Measurements from ENCODE around the gene IL4.
"Not testable (repeated sequence)": the region's sequence is repeated elsewhere in the genome, so short reads cannot be mapped to it uniquely, and the experiment has no call there.

Gene IL4

GRCh38 chr5:132674671-132675506 is 1.1 kb downstream of the IL4 start:
- DNase-seq (ENCODE audit: low spot score), result no peak

- no peak for DNase-seq (ENCODE audit: low spot score)
These were observed 2.3 kb downstream of the IL4 start for GRCh38 chr5:132675936-132676689.

DNA sequence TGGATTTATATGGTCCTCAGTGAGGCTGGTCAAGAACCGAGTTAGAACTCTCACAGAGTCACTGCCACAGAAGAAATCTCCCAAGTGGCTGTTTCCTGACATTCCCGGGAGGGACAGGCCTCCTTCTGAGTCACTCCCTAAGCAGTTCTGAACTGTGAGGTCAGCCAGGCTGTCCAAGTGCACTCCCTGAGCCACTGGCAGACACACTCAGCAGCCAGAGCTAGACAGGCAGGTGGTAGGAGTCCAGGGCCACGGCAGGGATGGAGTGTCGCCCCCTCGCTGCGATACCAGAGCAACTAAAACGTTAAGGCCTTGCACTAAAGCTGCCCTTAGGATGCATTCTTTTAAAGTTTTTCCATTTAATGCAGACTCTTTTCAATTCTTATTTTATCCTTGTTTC is 3.4 kb downstream of the IL4 start:
- DNase-seq (ENCODE audit: low spot score), result peak; percentile 81

DNA sequence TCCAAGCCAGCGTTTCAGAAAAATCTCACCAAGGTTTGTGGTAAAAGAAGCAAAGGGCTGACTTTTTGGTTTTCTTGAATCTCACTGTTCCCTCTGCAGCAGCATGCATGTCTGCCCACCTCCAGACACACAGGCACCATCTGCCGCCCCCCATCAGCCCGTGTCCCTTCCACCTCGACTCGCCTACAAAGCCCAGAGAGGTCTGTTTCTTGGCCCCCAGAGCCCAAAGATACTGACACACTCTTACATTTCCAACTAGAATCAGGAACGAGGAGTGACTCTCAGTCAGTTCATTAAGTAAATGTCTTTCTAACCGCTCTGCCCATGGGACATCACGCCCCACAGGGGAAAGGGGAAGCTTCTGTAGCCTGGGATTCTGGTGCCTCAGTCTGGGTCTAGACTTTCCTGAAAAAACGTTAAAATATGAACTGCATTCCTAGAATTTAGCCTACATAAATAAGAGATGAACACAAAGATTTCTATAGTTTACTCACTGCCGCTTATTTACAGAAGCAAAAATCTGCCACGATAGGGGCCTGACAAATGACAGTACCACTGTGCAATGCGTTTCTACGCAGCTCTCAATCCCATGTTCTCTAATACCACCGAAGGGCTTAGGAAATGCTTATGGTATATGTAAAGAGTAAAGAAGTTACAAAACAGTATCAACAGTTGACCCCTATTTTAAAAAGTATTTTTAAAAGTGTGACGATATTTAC is 4.1 kb downstream of the IL4 start:
- no peak for DNase-seq (ENCODE audit: low spot score)

DNA sequence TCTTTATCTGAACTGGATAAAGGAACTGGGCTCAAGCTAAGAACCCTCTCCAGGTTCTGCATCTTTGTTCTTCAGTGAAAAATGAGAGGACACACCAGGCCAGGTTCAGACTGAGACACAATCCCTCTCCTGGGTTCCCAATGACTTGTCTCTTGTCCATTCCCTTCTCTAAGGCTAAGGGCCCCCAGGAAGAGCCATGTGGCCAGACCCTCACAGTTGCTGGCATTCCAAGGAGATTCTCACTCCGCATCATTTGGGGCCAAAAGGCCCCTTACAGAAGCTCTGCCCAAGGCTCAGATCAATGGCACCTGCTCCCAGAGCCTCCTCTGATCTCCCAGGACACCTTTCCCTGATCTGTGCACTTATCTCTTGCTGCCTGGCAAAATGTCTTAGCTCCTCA is 4.9 kb downstream of the IL4 start:
- no peak for DNase-seq (ENCODE audit: low spot score)

- no peak for DNase-seq (ENCODE audit: low spot score)
These were observed 5.4 kb downstream of the IL4 start for GRCh38 chr5:132679166-132679565.

DNA sequence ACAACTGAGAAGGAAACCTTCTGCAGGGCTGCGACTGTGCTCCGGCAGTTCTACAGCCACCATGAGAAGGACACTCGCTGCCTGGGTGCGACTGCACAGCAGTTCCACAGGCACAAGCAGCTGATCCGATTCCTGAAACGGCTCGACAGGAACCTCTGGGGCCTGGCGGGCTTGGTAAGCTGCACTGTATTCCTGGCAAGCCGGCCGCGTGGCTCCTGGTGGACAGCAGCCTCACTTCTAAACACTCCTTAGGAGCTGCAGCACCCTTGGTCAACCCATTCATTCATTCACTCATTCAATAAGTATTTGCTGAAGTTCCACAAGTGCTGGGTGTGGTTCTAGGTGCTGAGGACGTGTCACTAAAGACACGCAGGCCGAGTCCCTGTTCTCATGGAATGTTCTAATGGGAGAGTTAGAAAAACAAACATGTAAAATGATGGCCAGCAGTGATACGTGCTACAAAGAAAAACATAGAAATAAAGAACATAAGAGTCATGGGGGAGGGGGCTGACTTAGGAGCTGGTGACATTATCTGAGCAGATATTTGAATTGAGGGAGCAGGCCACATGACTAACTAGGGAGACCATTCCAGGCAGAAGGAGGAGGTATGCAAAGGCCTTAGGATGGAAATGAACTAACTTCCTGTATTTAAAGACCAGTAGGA is 6.1 kb downstream of the IL4 start:
- no peak for DNase-seq (ENCODE audit: low spot score)

DNA sequence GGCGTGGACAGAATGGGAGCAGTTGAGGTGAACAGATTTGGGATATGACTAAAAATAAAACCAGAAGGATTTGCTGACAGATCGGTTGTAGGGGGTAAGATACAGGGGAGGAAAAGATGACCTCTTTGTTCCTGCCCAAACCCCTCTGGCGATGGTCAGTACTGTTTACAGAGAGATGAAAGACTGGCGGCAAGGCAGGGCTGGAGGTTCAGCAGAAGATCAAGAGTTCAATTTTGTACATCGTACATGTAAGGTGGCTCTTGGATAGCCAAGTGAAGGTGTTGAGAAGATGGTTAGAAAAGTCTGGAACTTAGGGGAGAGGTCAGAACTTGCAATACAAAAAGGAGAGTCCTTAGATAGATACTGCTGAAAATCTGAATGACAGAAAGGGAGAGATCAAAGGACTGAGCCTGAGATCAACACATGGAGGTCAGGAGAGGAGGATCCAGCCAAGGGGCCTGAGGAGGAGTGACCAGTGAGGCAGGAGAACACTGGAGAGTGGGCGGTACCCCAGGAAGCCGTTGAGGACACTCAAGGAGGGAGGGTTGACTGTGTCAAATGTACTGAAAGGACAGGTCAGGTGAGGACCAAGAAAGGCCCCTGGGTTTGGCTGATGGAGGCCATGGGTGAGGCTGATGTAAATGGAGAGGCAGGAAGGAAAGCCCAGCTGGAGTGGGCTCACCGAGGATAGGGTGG is 7.1 kb downstream of the IL4 start:
- no peak for DNase-seq (ENCODE audit: low spot score)

GRCh38 chr5:132681476-132681831 is 7.7 kb downstream of the IL4 start:
- DNase-seq (ENCODE audit: low spot score), result no peak

DNA sequence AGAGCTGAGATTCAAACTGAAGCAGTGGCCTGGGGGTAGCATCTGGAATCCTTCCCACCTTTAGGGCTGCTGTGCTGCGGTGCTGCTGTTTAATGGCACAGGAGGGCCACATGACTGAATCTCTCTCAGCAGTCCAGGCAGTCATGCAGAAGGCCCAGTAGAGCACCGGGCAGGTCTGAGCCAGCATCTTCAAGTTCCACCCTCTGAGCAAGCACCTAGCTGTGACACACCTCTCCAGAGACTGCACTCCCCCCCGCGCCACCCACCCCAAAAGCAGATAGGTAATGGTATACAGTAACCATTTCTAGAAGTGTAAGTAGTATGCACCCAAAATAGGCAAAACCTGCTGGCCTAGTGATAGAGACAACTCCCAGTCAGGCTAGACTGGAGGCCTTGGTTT is 8.2 kb downstream of the IL4 start:
- DNase-seq (ENCODE audit: low spot score), result no peak

- DNase-seq (ENCODE audit: low spot score), result no peak
These were observed 10.7 kb downstream of the IL4 start for GRCh38 chr5:132684491-132684890.

DNA sequence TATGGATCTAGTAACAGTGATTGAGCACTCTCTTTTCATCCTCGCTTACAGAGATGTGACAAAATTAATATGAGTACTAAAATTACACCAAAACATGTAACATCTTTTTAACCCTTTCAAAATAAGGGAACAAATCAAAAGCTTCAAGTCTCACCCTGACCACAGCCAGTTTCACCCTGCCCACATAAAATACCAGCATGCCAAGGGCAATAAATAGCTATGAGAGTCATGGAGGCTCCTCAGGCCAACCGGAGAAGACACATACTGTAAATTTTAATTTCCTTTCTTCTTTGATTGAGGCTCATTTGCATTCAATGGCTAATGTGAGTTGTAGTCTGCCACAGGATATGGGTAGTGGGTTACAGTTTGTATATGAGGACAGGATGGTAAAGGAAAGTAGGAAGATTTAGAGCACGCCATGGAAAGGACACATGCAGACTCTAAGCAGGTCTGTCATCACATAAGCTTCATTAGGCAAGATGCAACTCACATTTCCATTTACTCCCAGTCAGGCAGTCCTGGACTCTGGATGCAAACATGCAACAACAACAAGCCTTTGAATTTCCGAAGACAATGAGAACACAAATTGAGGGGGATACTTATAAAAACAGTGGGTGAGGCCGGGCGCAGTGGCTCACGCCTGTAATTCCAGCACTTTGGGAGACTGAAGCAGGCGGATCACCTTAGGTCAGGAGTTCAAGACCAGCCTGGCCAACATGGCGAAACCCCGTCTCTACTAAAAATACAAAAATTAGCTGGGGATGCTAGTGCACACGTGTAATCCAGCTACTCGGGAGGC is 11.3 kb downstream of the IL4 start:
- DNase-seq (ENCODE audit: low spot score), result no peak

- DNase-seq (ENCODE audit: low spot score), result no peak
These were observed 12.4 kb downstream of the IL4 start for GRCh38 chr5:132686193-132686592.

DNA sequence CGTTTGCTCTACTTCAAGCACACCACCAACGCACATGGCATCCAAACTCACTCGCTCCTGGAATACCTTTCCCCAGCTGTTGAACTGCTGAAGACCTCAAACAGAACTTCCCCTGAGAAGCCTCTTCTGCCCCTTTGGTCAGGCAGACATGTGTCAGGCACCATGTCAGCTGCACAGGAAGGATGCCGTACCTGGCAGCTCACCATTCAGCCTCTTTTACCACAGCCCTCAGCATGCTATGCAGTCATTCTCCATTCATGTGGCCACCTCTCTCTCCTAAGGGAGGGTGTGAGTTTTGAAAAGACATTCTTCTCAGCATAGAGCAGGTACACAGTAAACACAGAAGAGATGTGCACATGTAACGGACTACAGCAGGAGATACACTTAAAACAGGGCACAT is 14.2 kb downstream of the IL4 start:
- DNase-seq (ENCODE audit: low spot score), result no peak

DNA sequence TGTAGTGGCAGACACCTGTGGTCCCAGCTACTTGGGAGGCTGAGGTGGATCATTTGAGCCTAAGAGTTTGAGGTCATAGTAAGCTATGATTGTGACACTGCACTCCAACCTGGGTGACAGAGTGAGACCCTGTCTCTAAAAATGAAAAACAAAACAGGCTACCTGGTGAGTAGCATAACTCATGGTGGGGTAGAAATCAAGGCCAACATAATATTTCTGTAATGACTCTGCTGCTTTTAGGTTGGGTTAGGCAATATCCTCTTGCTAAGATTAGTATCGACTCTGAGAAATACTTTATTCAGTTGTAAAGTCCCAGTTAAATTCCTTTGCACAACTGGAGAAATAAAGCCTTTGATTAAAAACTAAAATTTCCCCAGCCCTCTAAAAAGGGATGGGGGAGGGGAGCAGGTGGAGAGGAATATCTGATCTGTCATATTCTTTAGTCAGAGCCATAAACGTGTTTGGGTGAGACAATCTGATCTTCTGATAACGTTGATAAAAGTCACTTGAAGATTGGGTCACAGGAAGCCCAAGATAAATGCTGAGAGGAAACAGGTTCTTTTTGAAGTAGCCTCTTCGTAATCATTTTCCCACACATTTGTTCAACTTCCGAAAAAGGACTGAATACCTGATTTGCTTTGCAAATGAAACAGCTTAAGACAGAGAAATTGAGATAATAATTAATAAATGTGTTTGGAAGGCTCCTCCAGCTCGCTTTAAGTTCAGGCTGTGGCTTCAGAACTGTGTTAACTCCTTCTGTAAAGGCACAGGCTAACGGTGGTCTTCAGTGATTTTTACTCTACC is 14.9 kb downstream of the IL4 start:
- DNase-seq (ENCODE audit: low spot score), result no peak

DNA sequence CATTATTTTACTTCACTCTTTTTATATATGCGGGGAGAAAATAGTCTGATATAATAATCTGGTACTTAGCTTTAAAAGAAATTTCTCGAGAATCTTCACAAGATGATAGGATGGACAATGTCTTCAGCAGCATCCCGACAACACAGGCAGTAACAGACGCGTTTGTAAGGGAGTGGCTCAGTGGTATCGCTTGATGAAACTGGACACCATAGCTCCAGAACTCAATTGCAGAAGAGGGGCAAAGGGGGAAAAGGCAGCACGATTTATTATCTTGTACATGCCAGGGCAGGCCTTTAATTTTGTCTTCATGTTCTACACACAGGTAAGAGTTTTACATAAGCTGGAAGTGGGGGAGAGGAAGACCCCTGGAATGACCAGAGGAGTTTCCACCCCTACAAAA is 15.7 kb downstream of the IL4 start:
- no peak for DNase-seq (ENCODE audit: low spot score)

DNA sequence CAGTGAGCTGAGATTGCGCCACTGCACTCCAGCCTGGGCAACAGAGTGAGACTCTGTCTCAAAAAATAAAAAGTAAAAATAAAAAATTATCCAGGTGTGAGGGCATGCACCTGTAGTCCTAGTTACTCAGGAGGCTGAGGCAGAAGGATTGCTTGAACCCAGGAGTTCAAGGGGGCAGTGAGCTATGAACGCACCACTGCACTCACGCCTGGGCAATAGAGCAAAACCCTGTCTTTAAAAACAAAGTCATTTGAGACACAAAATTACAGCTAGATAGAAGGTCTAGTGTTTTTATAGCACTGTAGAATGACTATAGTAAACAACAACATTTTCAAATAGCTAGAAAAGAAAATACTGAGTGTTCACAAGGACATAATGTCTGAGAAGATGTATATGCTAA is 16.4 kb downstream of the IL4 start:
- DNase-seq (ENCODE audit: low spot score), result no peak

DNA sequence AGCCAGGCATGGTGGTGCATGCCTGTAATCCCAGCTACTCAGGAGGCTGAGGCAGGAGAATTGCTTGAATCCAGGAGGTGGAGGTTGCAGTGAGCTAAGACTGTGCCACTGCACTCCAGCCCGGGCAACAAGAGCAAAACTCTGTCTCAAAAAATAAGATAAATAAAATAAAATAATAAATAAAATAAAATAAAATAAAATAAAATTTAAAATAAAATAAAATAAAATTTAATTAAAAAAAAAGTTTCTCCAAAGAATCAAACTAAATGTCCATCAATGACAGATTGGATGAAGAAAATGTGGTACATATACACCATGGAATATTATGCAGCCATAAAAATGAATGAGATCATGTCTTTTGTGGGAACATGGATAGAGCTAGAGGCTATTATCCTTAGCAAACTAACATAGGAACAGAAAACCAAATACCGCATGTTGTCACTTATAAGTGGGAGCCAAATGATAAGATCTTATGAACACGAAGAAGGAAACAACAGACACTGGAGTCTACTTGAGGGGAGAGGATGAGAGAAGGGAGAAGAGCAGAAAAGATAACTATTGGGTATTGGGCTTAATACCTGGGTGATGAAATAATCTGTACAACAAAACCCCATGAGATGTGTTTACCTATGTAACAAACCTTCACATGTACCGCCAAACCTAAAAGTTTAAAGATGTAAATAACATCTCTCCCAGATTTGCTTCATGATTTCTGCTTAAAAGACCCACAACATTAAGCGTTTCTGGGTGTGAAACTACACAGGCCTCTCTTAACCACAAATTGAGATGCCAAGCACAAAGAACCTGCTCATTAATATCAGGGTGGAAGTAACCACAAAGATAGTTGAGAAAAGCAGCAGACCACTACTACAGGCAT is 18.2 kb downstream of the IL4 start:
- not testable (repeated sequence) for DNase-seq (ENCODE audit: low spot score)

GRCh38 chr5:132692632-132692967 is 18.8 kb downstream of the IL4 start:
- DNase-seq (ENCODE audit: low spot score), result no peak
